RKO (cell line): ENCODE results near the gene PARN.

Source experiments
- DNase-seq: peaks from one replicate; pipeline ENCODE4 v3.0.0-alpha.2; 2016; ENCODE audit warnings: low spot score

The PARN gene

DNA sequence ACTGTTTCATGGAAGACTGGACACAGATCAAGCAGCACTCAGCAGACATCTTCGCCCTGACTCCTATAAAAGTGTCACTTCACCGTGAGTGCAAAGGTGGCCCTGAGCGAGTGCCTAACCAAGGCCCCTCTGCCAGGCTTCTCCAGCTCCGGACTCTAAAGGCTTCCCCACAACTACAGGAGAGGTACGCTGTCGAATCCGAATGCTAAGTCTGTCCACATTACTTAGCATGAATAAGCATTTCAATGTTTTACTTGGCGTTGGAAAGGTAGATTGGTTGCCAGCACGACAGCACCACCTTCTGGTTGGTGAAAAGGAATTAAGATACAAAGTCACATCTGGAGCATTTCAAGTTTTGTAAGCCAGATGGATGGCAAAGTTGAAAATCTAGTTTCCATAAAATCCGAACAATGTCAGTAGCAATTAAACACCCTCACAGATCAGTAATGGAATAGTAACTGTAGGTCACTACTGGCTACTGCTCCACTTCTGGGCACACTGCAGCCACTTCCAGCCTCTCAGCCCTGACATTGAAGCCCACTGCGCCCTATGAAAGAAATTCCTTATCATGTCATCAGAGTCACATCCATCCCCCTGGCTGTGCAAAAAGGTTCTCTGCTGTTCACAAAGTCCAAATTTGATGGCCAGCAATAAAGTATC is 100.9 kb downstream of the PARN start:
- DNase-seq = peak; percentile 84

DNA sequence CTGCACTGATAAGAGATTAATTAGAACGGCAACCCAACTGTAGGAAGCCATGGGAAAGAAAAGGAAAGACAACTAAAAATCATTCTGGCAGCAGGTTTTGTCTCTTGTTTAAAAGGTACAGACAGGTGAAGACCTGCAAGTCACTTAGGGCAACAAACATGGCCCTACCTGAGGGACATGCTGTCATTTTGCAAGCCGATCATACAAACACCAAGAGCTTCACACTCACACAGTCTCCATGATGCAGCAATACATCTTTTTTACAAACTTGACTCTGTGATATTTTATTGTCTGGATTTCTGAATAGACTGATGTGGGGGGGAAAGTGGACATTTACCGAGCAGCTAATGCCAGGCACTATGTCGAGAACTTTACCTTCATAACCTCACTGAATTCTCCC is 101.8 kb downstream of the PARN start:
- no peak for DNase-seq

DNA sequence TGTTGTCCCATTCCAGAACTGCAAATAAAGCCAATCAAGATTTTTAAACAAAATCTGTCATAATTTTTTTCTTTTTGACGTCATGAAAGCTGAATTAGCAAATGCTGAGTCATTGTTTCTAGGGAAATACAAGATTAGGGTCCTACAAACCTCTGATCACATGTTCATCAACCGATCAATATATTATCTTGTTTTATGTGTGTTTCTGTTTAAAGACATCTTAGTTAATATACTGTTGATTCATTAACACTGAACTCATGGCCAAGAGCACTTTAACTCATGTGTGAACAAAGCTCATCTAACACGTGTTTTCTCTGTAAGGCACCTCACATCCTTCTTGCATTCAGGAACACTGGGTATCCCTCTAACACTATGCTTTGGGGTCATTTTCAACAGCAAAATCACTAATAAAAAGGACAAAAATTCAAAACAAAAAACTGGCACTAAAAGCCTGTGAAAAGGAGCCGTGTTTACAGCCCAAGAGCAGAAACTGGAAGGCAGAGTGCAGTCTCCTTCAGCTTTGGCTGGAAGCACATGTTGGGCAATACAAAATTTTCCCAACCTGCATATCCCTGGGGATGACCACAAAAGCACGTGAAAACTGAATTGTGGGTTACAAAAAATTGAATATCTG is 102.5 kb downstream of the PARN start:
- DNase-seq = no peak

DNA sequence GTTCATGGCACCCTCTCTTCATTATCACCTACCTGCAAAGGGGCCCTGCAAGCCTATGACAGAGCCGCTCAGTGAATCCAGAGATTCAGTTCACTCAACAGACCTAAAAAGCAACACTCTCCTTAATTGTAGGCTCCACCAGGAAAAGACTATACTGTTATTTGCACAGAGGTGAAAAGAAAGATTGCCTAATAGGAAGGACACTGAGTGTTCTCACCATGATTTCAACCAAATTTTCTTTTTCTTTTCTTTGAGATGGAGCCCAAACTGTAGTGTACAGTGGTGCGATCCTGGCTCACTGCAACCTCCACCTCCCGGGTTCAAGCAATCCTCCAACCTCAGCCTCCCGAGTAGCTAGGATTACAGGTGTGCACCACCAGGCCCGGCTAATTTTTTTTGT is 104.5 kb downstream of the PARN start:
- no peak for DNase-seq

DNA sequence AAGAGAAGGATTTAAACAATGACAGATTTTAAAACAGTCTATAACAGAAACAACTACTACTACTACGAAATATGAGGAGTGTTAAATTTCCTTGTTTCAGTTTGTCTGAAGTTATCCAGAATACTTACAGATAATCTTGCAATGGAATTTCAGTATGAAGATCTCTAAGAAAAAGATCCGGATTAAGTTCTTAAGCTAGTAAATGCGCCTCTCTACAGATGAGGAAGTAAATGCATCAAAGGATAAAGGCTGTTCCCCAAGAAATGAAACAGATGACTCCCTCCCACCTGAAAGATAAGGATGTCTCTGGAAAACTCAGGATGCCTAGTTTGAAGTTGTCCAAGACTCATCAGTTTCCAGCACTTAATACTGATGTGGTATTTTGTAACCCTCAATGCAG is 105.1 kb downstream of the PARN start:
- DNase-seq = no peak

DNA sequence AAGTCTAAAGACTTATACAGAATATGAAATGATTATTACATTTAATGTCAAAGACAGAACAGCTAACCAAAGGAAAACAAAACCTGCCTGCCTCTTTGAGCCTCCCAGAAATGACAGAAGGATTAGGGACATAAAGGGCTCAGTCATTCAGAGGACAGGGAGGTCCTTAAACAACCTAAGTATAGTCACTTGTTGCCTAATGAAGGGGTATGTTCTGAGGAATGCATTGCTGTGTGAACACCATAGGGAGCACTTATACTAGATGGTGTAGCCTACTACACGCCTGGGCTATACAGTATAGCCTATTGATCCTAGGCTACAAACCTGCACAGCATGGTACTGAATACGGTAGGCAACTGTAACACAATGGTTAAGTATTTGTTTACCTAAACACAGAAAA is 106.4 kb downstream of the PARN start:
- DNase-seq = no peak

DNA sequence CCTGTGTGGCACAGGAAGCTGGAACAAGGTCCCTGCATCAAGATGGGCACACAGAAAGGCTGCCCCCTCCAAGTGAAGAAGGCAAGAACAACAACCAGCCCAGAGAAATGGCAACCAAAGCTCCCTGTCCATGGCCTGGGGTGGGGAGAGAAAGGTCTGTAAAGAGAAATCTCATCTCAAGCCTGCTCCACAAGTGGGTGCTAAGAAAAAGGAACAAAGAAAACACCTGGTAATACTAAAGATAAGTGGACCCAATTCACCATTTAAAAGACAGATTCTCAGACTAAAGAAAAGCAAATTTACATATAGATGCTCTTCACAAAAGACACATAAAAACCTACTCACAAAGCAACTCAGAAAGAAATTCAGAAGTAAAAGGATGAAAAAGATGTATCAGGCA is 107.4 kb downstream of the PARN start:
- DNase-seq = no peak

DNA sequence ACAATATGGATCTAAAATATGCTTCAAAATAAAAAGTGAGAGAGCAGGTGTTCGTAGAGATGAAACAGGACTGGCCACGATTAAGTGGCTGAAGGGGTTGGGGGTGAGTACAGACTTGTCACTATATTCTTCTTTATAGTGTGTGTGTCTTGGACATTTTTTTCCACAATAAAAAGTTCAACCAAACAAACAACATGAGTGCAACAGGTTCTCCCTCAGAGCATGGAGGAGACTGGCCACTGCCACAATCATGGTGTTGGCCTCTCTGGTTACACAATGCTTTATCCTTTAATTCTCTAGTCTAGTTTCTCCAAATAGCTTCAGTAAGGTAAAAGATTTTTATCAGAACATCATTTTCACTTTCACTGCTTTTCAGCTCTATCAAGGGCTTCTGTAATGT is 109.3 kb downstream of the PARN start:
- no peak for DNase-seq

DNA sequence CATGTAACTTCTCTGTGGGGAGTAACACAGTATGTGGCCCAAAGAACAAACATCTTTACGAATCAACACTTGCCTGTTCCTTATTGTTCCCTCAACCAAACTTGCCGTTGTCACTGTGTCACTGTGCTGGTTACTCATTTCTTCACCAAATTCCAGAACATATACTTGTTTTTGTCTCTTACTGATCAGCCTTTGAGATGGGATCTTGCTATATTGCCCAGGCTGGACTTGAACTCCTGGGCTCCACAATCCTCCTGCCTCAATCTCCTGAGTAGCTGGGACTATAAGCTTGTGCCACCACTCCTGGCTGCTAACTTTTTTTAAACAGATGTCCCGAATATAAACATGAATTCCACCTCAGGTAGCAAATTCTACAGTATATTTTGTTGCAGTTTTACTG is 115.1 kb downstream of the PARN start:
- DNase-seq = no peak

DNA sequence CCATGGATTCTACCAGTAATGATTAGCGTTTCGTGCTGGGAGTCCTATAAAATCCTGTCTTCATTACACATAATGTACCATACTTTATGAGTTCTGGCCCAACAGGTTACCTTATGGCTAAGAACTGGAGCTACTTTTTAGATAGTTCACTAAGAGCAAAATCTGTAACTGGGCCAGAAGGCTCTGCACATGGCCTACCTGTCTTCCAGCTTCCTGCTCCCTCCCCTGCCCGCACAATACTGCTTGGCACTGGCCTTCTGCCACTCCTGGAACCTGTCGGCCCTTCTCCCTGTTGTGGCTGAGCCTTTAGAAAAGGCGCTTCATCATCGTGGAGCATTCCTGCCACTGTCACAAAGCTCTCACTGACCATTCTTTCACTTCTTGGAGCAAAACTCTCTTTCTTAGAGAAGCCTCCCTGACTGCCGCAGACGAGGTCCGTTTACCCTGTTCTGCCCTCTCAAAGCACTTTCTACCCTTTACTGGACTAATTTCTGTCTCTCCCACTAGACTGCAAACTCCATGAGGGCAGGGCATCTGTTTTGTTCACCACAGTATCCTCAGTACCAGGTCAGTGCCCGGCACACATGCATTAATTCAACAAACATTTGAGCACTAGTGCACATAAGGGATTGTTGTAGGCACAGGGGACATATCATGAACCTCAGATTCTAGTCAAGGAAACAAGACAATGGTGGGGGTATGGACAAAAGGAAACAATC is 116.5 kb downstream of the PARN start:
- DNase-seq = no peak

DNA sequence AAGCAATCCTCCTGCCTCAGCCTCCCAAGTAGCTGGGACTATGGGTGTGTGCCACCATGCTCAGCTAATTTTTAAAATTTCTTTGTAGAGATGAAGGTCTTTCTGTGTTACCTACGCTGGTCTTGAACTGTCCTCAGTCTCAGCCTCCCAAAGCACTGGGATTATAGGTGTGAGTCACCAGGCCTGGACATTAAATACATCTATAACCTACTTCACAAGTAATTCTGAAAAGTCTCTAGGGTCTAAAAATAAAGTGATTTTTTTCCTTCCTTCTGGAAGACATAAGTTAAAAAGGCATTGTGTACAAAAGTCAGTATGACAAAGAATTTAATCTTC is 118.3 kb downstream of the PARN start:
- DNase-seq = no peak

DNA sequence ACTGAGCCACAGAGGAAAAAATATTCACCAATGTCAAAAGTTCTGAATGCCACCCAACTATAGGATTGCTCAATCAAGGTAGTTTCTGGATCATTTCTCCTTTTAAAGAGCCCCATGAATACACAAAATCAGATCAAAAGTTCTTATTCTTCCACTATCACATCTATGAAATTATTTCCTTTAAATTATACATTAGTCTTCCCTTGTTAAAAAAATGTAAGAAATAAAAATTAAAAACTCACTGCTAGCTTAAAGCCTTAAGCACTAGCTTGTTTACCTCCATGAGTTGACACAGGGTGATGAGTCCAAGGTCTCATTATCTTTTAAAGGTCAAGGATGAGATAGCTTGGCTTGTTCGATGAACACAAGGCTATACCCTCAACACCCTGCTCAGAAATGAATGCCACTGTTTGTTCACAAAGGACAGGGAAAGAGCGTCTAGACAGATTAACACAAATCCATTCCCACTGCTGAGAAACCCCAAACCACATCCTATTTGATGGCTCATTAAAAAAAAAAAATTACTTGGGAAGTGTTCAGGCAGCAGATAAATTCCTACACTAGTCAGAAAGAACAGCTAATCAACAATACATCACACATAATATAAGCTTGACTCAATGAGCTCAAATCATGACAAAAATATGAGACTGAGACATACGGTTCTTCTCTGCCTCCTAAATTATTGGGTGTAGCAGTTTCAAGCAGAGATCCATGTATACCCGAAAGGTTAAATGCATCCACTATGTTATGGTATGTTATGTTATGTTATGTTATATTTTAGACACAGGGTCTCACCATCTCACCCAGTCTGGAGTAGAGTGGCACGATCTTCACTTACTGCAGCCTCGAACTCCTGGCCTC is 118.9 kb downstream of the PARN start:
- DNase-seq = peak; percentile 83

DNA sequence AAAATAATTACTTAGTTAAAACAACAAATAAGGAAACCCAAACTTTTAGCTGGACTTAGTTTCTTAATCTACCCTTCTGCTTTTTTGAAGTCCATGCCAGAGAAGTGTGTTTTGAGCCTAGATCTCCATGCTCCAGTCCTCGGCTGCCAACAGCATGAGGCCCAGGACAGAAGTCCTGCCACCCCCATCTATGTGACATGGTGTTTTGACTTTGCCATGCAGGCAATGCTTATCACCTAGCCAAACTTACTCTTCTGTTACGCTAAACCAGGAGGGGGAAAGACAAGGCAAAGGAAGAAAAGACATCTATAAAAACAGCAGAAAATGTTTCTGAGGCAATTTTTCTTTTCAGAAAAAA is 119.5 kb downstream of the PARN start:
- no peak for DNase-seq

DNA sequence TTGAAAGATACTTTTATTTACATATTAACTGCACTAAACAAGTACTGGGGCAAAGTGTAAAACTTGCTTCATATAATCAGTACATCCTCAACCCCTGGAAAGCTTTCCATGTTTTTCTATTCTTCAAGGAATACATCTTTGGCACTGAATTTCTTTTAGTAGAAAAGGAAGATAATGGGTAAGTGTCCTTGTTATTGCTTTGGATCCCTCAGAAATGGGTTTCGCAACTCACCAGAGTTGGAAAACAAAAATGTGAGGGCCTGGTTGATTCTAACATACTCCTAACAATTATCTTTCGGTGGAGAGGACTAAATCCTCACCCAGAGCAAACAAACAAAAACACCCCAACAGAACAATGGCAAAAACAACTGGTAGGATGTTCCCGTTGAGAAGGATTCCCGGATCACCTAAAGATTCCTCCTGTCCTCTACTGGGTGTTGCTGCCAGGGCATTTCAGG is 120.4 kb downstream of the PARN start:
- no peak for DNase-seq

DNA sequence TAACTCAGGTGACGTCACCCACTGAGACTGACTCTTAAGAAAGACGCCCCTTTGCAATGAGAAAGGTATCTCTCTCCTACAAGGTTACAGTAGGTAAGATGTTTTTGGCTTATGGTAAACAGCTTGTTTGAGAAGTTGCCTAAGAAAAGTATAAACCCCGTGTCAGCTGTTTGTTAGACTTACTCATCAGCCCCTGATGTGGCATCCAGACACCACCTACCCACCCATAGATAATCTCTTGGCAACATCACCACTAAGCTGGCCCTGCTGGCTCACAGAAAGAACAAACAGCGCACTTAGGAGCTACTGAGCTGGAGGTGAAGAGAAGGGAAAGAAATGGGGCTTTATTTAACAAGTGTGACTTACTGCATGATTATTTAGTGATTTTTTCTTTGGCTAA is 121.0 kb downstream of the PARN start:
- no peak for DNase-seq

DNA sequence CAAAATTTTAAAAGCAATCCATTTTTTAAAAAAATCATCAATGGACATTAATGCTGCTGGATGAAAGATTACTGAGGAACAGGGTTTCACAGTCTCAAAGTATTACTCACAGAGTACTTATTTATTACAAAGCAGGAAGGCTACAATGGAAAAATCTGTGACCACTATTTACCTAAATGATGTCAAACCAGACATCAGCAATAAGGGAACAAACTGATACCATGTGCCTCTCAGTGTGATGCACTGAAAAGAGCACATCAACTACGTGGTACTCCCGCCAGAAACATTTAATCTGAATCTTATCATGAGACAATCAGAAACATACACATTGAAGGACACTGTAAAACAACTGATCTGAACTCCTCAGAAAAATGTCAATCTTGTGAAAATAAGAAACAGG is 124.2 kb downstream of the PARN start:
- no peak for DNase-seq

DNA sequence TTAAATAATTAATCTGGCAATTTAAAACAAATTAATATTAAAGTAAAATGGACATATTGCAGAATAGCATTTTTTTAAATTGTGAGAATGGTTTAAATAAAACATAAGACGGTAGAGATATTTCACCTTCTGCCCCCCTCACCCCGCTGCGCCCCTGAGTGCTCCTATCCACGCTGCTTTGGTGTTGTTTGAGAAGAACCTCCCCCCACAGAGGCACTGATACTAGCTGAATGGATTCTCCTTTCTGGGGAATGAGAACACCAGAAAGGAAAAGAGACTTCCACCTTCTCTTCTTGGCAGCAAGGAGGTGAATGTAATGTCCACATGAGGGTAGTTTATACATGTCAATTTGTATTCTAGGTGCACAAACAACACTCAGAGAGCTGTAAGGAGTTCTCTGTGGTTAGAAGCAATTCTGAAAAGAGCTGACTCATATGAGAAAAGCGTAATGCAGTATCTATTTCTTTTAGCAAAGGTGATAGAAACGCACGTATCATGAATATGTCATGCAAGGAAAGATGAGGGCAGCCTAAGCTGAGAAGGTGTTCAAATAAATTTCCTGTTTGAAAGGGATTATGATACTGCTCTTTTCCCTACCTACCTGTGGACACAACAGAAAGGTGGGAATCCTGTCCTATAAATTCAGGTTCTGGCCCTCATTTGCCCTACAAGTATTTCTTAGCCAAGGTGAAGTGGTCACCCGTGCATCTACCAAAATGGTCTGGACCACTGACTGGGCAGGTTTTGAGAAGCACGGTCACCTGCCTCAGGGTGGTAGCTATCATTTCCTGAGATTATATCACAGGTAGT is 126.9 kb downstream of the PARN start:
- no peak for DNase-seq

DNA sequence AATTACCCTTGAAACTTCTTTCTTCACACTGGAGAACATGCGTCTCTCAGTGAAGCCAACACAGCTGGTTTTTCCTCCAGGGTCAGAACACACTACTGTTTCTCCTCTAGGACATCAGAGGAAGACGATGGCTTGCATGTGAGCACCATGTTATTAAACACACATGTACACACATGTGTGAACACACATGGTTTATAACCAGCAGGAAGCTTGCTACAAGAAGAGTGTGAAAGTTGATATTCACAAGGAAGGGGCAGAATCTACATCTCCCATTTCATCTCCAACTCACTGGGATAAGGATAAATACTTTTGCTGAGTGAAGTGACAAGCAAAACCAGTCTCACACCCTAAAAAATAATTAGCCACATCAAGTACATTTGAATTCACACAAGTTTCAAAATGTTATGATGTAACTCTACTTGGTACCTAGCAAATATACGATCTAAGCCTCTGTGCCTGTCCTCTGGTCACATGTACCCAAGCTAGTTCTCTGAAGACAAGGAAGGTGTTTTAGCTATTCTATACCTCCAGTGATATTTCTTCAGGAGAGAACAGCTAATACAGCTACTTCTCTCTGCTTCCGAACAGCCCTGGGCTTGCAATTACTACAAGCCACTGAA is 127.7 kb downstream of the PARN start:
- DNase-seq = no peak

DNA sequence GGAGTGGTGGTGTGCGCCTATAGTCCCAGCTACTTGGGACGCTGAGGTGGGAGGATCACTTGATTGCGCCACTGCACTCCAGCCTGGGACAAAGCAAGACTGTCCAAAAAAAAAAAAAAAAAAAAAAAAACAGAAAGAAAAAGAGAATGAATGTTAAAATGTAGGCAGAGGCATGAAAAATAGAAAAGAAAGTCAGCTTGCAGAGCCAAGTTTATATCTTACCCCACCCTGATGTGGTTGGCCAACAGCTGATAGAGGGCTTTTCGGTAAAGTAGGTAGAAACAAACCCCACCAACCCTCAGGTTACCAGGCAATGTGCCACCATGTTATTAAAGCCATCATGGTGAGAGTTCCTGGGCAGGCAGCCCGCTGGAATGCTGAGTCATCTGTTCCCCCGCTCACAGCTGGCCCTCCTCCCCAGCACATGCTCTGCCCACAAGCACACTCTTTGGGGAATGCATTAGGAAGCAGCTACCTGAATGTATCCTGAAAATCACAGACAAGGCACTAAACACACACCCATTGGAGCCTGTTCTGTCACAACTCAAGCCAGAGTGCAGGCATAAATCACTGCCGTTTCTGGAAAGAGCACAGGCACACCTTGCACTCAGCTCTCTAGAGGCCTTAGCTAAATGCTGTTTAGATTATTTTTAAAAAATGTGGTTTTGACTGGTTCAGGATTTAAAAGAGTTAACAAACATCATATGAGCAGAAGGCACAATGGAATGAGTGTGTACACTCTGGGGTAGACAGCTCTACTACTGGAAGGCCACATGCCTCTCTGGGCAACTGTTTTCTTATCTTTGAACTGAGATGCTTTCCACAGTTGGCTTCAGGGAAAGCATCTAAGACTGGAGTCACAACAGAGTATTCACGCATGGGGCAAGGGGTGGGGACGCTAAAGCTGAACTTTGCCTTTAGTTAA is 128.5 kb downstream of the PARN start:
- DNase-seq = peak; percentile 56

DNA sequence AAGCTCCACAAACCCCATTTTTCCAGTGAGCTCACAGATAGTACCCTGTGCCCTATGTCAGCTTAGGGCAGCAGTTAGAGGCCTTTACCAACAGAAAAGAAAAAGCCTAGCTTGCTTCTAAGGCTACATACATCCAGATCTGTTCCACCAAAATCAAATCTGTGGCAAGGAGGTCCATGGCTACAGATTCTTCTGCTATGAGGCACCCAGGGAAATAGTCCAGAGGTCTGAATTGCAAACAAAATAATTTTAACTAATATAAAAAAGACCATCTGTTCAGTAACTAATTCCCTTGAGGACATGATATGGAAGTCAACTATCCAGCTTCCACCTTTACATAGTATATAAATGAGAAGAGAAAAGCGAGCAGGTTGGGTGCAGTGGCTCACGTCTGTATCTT is 129.3 kb downstream of the PARN start:
- no peak for DNase-seq
